ENCODE data around the gene FOXJ1.
A peak's percentile ranks its signal among the peaks of the same experiment; 100 is the strongest.

The FOXJ1 gene

DNA sequence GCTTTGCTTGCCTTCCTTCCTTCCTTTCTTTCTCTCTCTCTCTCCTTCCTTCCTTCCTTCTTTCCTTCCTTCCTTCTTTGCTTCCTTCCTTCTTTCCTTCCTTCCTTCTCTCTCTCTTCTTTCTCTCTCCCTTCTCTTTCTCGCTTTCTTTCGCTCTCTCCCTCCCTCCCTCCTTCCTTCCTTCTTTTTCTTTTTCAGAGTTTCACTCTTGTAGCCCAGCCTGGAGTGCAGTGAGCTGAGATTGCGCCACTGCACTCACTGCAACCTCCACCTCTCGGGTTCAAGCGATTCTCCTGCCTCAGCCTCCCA, 17.9 kb downstream of the FOXJ1 start:
- H2AFZ ChIP-seq (ENCODE audit: low read depth, low read length), result no peak overlapping the region
- H4K20me1 ChIP-seq (ENCODE audit: insufficient read depth, low read length), result no peaks in the 10 kb centered on the region
- H3K4me2 ChIP-seq (ENCODE audit: low read length), result no peak overlapping the region
- H3K27me3 ChIP-seq (ENCODE audit: low read depth, low read length), result no peaks in the 10 kb centered on the region
- no peaks in the 10 kb centered on the region for H3K79me2 ChIP-seq (ENCODE audit: low read length)
- H3K4me1 ChIP-seq (ENCODE audit: low read length), result peaks cover 3% of the 10 kb centered on the region; the same call in 1 of the 2 replicates
- H3K36me3 ChIP-seq (replicated peaks; ENCODE audit: low read depth, low read length), result no peaks in the 10 kb centered on the region
- TF ChIP-seq EZH2phosphoT487 (IDR thresholded peaks at IDR 0.05; ENCODE audit: low read depth), result no peak
- TF ChIP-seq, protein P1, sequence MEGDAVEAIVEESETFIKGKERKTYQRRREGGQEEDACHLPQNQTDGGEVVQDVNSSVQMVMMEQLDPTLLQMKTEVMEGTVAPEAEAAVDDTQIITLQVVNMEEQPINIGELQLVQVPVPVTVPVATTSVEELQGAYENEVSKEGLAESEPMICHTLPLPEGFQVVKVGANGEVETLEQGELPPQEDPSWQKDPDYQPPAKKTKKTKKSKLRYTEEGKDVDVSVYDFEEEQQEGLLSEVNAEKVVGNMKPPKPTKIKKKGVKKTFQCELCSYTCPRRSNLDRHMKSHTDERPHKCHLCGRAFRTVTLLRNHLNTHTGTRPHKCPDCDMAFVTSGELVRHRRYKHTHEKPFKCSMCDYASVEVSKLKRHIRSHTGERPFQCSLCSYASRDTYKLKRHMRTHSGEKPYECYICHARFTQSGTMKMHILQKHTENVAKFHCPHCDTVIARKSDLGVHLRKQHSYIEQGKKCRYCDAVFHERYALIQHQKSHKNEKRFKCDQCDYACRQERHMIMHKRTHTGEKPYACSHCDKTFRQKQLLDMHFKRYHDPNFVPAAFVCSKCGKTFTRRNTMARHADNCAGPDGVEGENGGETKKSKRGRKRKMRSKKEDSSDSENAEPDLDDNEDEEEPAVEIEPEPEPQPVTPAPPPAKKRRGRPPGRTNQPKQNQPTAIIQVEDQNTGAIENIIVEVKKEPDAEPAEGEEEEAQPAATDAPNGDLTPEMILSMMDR (IDR thresholded peaks at IDR 0.05; ENCODE audit: low read depth, low read length), result no peak
- no peaks in the 10 kb centered on the region for H3K9me3 ChIP-seq (ENCODE audit: insufficient read depth, low read length)
- no peak overlapping the region for H3K9ac ChIP-seq (ENCODE audit: low read length)
- H3K27ac ChIP-seq (ENCODE audit: low read length), result no peak overlapping the region
- no peak overlapping the region for H3K4me3 ChIP-seq (ENCODE audit: low read length)

DNA sequence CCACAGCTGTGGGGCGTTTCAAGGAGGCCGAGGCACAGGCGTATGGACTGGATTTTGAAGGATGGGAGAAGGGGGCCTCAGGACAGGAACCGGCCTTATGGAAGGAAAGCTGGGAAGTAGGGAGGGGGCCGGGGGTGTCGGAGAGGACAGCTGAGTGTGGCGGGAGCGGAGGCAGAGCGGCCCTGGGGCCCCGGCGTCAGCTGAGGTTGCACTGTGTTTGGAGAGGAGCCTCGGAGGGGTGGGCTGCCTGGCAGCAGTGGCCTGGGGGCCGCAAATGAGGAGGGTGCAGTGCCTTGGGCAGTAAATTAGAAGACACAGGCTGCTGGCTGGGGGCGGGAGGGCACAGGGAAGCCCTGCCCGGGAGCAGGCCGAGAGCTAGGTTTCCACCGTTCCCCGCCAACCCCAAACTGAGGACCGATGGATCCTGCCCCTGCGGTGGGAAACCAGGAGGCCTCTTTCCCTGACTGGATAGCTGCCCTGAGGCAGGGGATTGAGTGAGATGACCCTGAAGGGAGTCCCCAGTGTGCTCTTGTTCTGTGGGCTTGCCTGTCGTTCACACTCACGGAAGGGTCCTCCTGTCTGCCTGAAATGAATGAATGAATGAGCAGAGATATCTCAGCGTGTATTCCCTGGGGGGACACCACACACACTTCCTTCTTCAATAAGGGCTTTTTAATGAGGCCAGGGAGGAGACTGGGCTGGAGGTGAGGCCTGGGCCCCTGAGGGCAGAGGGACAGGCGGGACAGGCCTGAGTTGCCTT, 18.4 kb downstream of the FOXJ1 start:
- no peaks in the 10 kb centered on the region for H3K27me3 ChIP-seq (ENCODE audit: low read depth, low read length)
- peaks cover 3% of the 10 kb centered on the region; the same call in 1 of the 2 replicates for H3K4me1 ChIP-seq (ENCODE audit: low read length)
- TF ChIP-seq EZH2phosphoT487 (IDR thresholded peaks at IDR 0.05; ENCODE audit: low read depth), result no peak
- TF ChIP-seq, protein P1 (IDR thresholded peaks at IDR 0.05; ENCODE audit: low read depth, low read length), result no peak
- H3K4me2 ChIP-seq (ENCODE audit: low read length), result no peak overlapping the region
- H3K4me3 ChIP-seq (ENCODE audit: low read length), result no peak overlapping the region
- H3K9me3 ChIP-seq (ENCODE audit: insufficient read depth, low read length), result no peaks in the 10 kb centered on the region
- H4K20me1 ChIP-seq (ENCODE audit: insufficient read depth, low read length), result no peaks in the 10 kb centered on the region
- H3K9ac ChIP-seq (ENCODE audit: low read length), result no peak overlapping the region
- no peaks in the 10 kb centered on the region for H3K36me3 ChIP-seq (replicated peaks; ENCODE audit: low read depth, low read length)
- no peaks in the 10 kb centered on the region for H3K79me2 ChIP-seq (ENCODE audit: low read length)
- no peak overlapping the region for H3K27ac ChIP-seq (ENCODE audit: low read length)
- H2AFZ ChIP-seq (ENCODE audit: low read depth, low read length), result no peak overlapping the region

DNA sequence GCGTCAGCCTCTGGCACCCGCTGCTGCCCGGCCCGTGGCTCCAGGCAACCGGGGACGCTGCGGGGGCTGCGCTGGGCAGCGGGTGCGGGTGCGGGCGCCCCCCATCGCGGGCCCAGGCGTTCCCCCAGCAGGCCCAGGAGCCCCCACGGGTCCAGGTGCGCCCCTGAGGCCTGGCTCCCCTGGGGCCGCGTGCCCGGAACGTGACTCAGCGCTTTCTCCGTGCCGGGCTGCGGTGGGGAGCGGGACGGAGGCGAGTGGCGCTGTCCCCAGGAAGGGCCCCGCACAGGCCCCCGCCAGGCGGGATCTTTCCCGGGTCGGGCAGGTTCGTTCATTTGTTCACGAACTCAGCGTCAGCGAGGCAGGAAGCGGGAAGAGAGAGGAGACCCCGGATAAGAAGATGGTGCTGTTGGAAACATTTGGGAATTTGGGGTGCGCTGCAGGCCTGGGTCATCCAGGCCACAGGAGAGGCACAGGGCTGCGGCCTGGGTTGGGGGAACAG, 19.1 kb downstream of the FOXJ1 start:
- no peaks in the 10 kb centered on the region for H3K79me2 ChIP-seq (ENCODE audit: low read length)

DNA sequence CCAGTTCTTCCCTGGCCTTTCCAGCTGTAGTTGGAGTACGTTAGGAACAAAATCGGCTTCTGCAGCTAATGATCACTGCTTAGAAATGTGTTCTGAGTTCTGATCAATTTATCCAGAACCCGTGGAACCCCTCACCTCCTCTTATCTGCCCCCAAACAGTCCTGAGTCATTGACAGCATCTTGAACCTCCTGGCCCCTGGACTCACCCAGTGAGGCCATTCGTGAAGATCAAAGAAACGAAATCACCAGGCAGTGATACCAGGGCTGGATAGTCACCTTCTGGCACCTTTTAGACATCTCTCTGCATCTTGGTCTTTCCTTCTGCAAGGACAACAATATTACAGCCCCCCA, 20.4 kb downstream of the FOXJ1 start:
- no peak overlapping the region for H3K4me2 ChIP-seq (ENCODE audit: low read length)
- H3K36me3 ChIP-seq (replicated peaks; ENCODE audit: low read depth, low read length), result no peaks in the 10 kb centered on the region
- no peak overlapping the region for H2AFZ ChIP-seq (ENCODE audit: low read depth, low read length)
- H3K27ac ChIP-seq (ENCODE audit: low read length), result no peak overlapping the region
- H3K27me3 ChIP-seq (ENCODE audit: low read depth, low read length), result no peaks in the 10 kb centered on the region
- H3K4me3 ChIP-seq (ENCODE audit: low read length), result no peak overlapping the region
- TF ChIP-seq, protein P1 (IDR thresholded peaks at IDR 0.05; ENCODE audit: low read depth, low read length), result no peak
- TF ChIP-seq EZH2phosphoT487 (IDR thresholded peaks at IDR 0.05; ENCODE audit: low read depth), result no peak
- no peak overlapping the region for H3K9ac ChIP-seq (ENCODE audit: low read length)
- peaks cover 3% of the 10 kb centered on the region; the same call in 1 of the 2 replicates for H3K4me1 ChIP-seq (ENCODE audit: low read length)
- no peaks in the 10 kb centered on the region for H4K20me1 ChIP-seq (ENCODE audit: insufficient read depth, low read length)
- no peaks in the 10 kb centered on the region for H3K79me2 ChIP-seq (ENCODE audit: low read length)
- H3K9me3 ChIP-seq (ENCODE audit: insufficient read depth, low read length), result no peaks in the 10 kb centered on the region

More for the DNA sequence above, 19.1 kb downstream of the FOXJ1 start:
- Histone ChIP-seq H3K27me3 (ENCODE audit: low read depth, low read length) (no peaks in the 10 kb centered on the region), H3K4me2 (ENCODE audit: low read length) (peak overlapping the region; percentile 85), H3K9ac (ENCODE audit: low read length) (peak overlapping the region; percentile 69), H3K9me3 (ENCODE audit: insufficient read depth, low read length) (no peaks in the 10 kb centered on the region), H3K36me3 (replicated peaks; ENCODE audit: low read depth, low read length) (no peaks in the 10 kb centered on the region), H3K27ac (ENCODE audit: low read length) (no peak overlapping the region), H4K20me1 (ENCODE audit: insufficient read depth, low read length) (no peaks in the 10 kb centered on the region), H3K4me1 (ENCODE audit: low read length) (peaks cover 3% of the 10 kb centered on the region; the same call in 1 of the 2 replicates), H3K4me3 (ENCODE audit: low read length) (peak overlapping the region; percentile 68), H2AFZ (ENCODE audit: low read depth, low read length) (peak overlapping the region; percentile 87)
- TF ChIP-seq EZH2phosphoT487 (IDR thresholded peaks at IDR 0.05; ENCODE audit: low read depth), result no peak
- TF ChIP-seq, protein P1 (IDR thresholded peaks at IDR 0.05; ENCODE audit: low read depth, low read length), result no peak
